ENCODE measurements around the gene CACFD1.

DNA sequence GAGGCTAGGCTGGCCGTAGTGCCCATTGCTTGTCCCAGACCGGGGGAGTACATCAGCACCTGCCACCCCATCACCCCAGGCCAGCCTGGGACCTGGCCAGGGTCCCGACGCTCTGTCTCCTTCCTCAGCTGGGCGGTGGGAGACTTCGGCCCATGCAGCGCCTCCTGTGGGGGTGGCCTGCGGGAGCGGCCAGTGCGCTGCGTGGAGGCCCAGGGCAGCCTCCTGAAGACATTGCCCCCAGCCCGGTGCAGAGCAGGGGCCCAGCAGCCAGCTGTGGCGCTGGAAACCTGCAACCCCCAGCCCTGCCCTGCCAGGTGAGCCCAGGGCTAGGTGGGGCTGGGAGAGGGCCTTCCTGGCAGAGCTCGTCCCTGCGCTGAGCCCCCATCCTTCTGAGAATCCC, 16.5 kb upstream of the CACFD1 start:
- TF ChIP-seq, protein P1, sequence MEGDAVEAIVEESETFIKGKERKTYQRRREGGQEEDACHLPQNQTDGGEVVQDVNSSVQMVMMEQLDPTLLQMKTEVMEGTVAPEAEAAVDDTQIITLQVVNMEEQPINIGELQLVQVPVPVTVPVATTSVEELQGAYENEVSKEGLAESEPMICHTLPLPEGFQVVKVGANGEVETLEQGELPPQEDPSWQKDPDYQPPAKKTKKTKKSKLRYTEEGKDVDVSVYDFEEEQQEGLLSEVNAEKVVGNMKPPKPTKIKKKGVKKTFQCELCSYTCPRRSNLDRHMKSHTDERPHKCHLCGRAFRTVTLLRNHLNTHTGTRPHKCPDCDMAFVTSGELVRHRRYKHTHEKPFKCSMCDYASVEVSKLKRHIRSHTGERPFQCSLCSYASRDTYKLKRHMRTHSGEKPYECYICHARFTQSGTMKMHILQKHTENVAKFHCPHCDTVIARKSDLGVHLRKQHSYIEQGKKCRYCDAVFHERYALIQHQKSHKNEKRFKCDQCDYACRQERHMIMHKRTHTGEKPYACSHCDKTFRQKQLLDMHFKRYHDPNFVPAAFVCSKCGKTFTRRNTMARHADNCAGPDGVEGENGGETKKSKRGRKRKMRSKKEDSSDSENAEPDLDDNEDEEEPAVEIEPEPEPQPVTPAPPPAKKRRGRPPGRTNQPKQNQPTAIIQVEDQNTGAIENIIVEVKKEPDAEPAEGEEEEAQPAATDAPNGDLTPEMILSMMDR (IDR thresholded peaks at IDR 0.05): no peak
- TF ChIP-seq POLR2AphosphoS5 (IDR thresholded peaks at IDR 0.05; ENCODE audit: insufficient read depth in 1 of 2, low read depth in 1 of 2): no peak

Measured in vagina (tissue), 2 donors.